SK-N-SH (cell line): ENCODE data around the gene SH3GLB1. TPM values are rescaled to one million over a fixed set of nuclear protein-coding genes. Genes with fewer than 3 reads are reported as not detected.

Experiments used
- CTCF ChIA-PET: fragments of 300-600, 350-600 bp; formaldehyde crosslinking; extraction: SDS; loops from one replicate; lab custom pipeline; 2021; lab: Yijun Ruan, JAX
- POLR2A ChIA-PET: fragments of 350-600 bp; sonication (Branson Sonifier 250); formaldehyde crosslinking; extraction: SDS; loops from one replicate; lab custom pipeline; 2020; ENCODE audit warnings: antibody characterized with exemption, inconsistent platforms; lab: Yijun Ruan, JAX
- DNase-seq: peaks from one replicate; pipeline ENCODE4 v3.0.0; 2012
- H2AFZ ChIP-seq: fragments of 200-600 bp; sonication (generic); 2 replicates; pipeline ENCODE4 v1.8.1; 2016; ENCODE audit warnings: antibody characterized with exemption, mild to moderate bottlenecking, low read depth
- H3F3A ChIP-seq: fragments of 200-600 bp; sonication (generic); replicated peaks from 2 replicates; pipeline ENCODE3; 2016; ENCODE audit warnings: antibody characterized with exemption, mild to moderate bottlenecking; ENCODE audit not compliant: insufficient read depth
- H3K27ac ChIP-seq, 2 experiments: fragments of 200-500 bp in 1 of 2; fragments of 200-600 bp in 1 of 2; sonication (Bioruptor generic) in 1 of 2; sonication (generic), shearing (Covaris generic) in 1 of 2; 2 replicates each; pipeline versions ENCODE4 v1.5.1 to v1.6.1; 2014 to 2016; ENCODE audit warnings: low read depth in 2 of 2, inconsistent platforms in 1 of 2, low read length in 1 of 2, mild to moderate bottlenecking in 1 of 2, mixed read lengths in 1 of 2
- H3K27me3 ChIP-seq: fragments of 200-600 bp; sonication (generic), shearing (Covaris generic); 2 replicates; pipeline ENCODE4 v1.6.1; 2016; ENCODE audit warnings: mixed run types; ENCODE audit not compliant: insufficient read depth
- H3K36me3 ChIP-seq, 2 experiments: fragments of 200-500 bp in 1 of 2; fragments of 200-600 bp in 1 of 2; sonication (Bioruptor generic) in 1 of 2; sonication (generic) in 1 of 2; replicated peaks in 1 of 2; 2 replicates each; pipeline versions ENCODE3 to v1.5.1; 2014 to 2016; ENCODE audit warnings: low read length in 1 of 2, mild to moderate bottlenecking in 1 of 2; ENCODE audit not compliant: insufficient read depth in 2 of 2, control insufficient read depth in 1 of 2
- H3K4me1 ChIP-seq, 2 experiments: fragments of 200-500 bp in 1 of 2; fragments of 200-600 bp in 1 of 2; sonication (Bioruptor generic) in 1 of 2; sonication (generic), shearing (Covaris generic) in 1 of 2; 2 replicates each; pipeline versions ENCODE4 v1.5.1 to v1.6.1; 2014 to 2016; ENCODE audit warnings: low read depth in 1 of 2, low read length in 1 of 2, mixed run types in 1 of 2; ENCODE audit not compliant: insufficient read depth in 2 of 2, control insufficient read depth in 1 of 2
- H3K4me2 ChIP-seq: fragments of 200-600 bp; sonication (generic), shearing (Covaris generic); 2 replicates; pipeline ENCODE4 v1.6.1; 2017; ENCODE audit warnings: mixed run types
- H3K4me3 ChIP-seq, 2 experiments: fragments of 200-500 bp in 1 of 2; fragments of 200-600 bp in 1 of 2; sonication (Bioruptor generic) in 1 of 2; sonication (generic), shearing (Covaris generic) in 1 of 2; 2 replicates each; pipeline versions ENCODE4 v1.5.1 to v1.8.1; 2014 to 2016; ENCODE audit warnings: low read depth in 2 of 2, inconsistent platforms in 1 of 2, low read length in 1 of 2, mild to moderate bottlenecking in 1 of 2, mixed read lengths in 1 of 2, moderate library complexity in 1 of 2
- H3K79me2 ChIP-seq: fragments of 200-600 bp; sonication (generic); 2 replicates; pipeline ENCODE4 v1.8.1; 2017; ENCODE audit warnings: mild to moderate bottlenecking; ENCODE audit not compliant: insufficient read depth
- H3K9ac ChIP-seq: fragments of 200-600 bp; sonication (generic); 2 replicates; pipeline ENCODE4 v1.6.1; 2017; ENCODE audit warnings: mixed run types
- H3K9me2 ChIP-seq: fragments of 200-600 bp; sonication (generic); 2 replicates; pipeline ENCODE4 v1.6.1; 2017; ENCODE audit warnings: mixed run types
- H3K9me3 ChIP-seq: fragments of 200-600 bp; sonication (generic); 2 replicates; pipeline ENCODE4 v1.6.1; 2017; ENCODE audit warnings: mixed run types, mild to moderate bottlenecking, moderate library complexity
- H4K20me1 ChIP-seq: fragments of 200-600 bp; sonication (generic); 2 replicates; pipeline ENCODE4 v1.6.1; 2017; ENCODE audit warnings: mild to moderate bottlenecking, mixed run types; ENCODE audit not compliant: insufficient read depth
- CHD2 ChIP-seq: fragments of 150-350 bp; IDR thresholded peaks from 2 replicates; pipeline ENCODE4 v1.6.1; 2018; ENCODE audit warnings: low read length; ENCODE audit not compliant: partially characterized antibody
- ELF1 ChIP-seq: IDR thresholded peaks from 2 replicates; pipeline ENCODE4 v1.4.0; 2012
- EP300 ChIP-seq, 2 experiments: IDR thresholded peaks; 2 replicates each; pipeline versions ENCODE4 v1.4.0 to v1.6.1; 2012; ENCODE audit warnings: borderline replicate concordance in 1 of 2, low read depth in 1 of 2, low read length in 1 of 2
- EZH2phosphoT487 ChIP-seq: fragments of 200-600 bp; sonication (generic); IDR thresholded peaks from 2 replicates; pipeline ENCODE4 v1.6.1; 2017; ENCODE audit warnings: low read depth, mixed run types, mild to moderate bottlenecking, antibody characterized with exemption, moderate library complexity, borderline replicate concordance
- FOSL2 ChIP-seq: IDR thresholded peaks from 2 replicates; pipeline ENCODE4 v1.4.0; 2012; ENCODE audit warnings: low read depth, mild to moderate bottlenecking, moderate library complexity, borderline replicate concordance
- GABPA ChIP-seq: IDR thresholded peaks from 2 replicates; pipeline ENCODE4 v1.4.0; 2012; ENCODE audit warnings: low read depth, mild to moderate bottlenecking
- IRF3 ChIP-seq: fragments of 150-350 bp; IDR thresholded peaks from 2 replicates; pipeline ENCODE4 v1.6.1; 2016; ENCODE audit warnings: mild to moderate bottlenecking, low read depth, low read length
- MAX ChIP-seq: IDR thresholded peaks from 2 replicates; pipeline ENCODE4 v1.4.0; 2012; ENCODE audit warnings: low read depth
- MEF2A ChIP-seq: IDR thresholded peaks from 2 replicates; pipeline ENCODE4 v1.4.0; 2012; ENCODE audit warnings: low read depth, borderline replicate concordance
- MXI1 ChIP-seq: IDR thresholded peaks from 2 replicates; pipeline ENCODE4 v1.6.1; 2012; ENCODE audit warnings: mild to moderate bottlenecking, low read depth, low read length, improper control_type of control experiment
- RAD21 ChIP-seq: IDR thresholded peaks from 2 replicates; pipeline ENCODE4 v1.6.1; 2012; ENCODE audit warnings: mild to moderate bottlenecking, low read length
- REST ChIP-seq: IDR thresholded peaks from 2 replicates; pipeline ENCODE4 v1.6.1; 2012; ENCODE audit warnings: mild to moderate bottlenecking, low read depth, low read length, moderate library complexity
- RFX5 ChIP-seq: IDR thresholded peaks from 2 replicates; pipeline ENCODE4 v1.6.1; 2012; ENCODE audit warnings: mild to moderate bottlenecking, improper control_type of control experiment, low read length
- RXRA ChIP-seq: IDR thresholded peaks from 2 replicates; pipeline ENCODE4 v1.4.0; 2012; ENCODE audit warnings: low read depth, mild to moderate bottlenecking, borderline replicate concordance
- SMC3 ChIP-seq: IDR thresholded peaks from 2 replicates; pipeline ENCODE4 v1.6.1; 2012; ENCODE audit warnings: low read depth, low read length, improper control_type of control experiment
- TCF12 ChIP-seq: IDR thresholded peaks from 2 replicates; pipeline ENCODE4 v1.4.0; 2012
- USF2 ChIP-seq: fragments of 150-350 bp; IDR thresholded peaks from 2 replicates; pipeline ENCODE4 v1.6.1; 2017; ENCODE audit warnings: antibody characterized with exemption, low read length, low read depth, borderline replicate concordance
- YY1 ChIP-seq: IDR thresholded peaks from 2 replicates; pipeline ENCODE4 v1.4.0; 2012; ENCODE audit warnings: low read depth, mild to moderate bottlenecking
- WGBS: methylation state at CpG from one replicate; pipeline ENCODE4 v1.1.6; 2017; ENCODE audit warnings: low lambda C conversion rate; 5-methylcytosine and 5-hydroxymethylcytosine counted together
- polyA plus RNA-seq, 3 experiments: library from polyadenylated mRNA; depleted of rRNA; stranded (reverse); fragments of >200 nt; gene quantifications; 2 replicates each; pipeline ENCODE4 v1.2.3, GENCODE V29; 2012

SH3GLB1 gene
- polyA plus RNA-seq, 1 of the 3 experiments (the other 2 are of a cell fraction) = 13.2 TPM

GRCh38 chr1:86758570-86758969, 54.2 kb downstream of the SH3GLB1 start (continued):
- no peak for TF ChIP-seq IRF3

GRCh38 chr1:86760199-86760598, 55.8 kb downstream of the SH3GLB1 start:
- Histone ChIP-seq H4K20me1 (no peaks in the 10 kb centered on the region), H3K4me3 (no peak overlapping the region), H3F3A (no peaks in the 10 kb centered on the region), H3K27ac (no peak overlapping the region), H3K36me3 (no peaks in the 10 kb centered on the region), H3K4me1 (peaks cover 0 to 5% of the 10 kb centered on the region in 2 experiments; a peak in 1 of 4 replicates), H2AFZ (no peak overlapping the region), H3K9me2 (no peaks in the 10 kb centered on the region), H3K9me3 (no peaks in the 10 kb centered on the region), H3K4me2 (no peak overlapping the region), H3K79me2 (no peaks in the 10 kb centered on the region), H3K27me3 (no peaks in the 10 kb centered on the region), H3K9ac (no peak overlapping the region)
- no peak for TF ChIP-seq GABPA
- no peak for TF ChIP-seq ELF1
- TF ChIP-seq MXI1 = no peak
- no peak for TF ChIP-seq CHD2
- no peak for TF ChIP-seq IRF3
- TF ChIP-seq RXRA = no peak
- TF ChIP-seq USF2 = no peak
- no peak for TF ChIP-seq RAD21
- ChIA-PET POLR2A (no interaction called here), CTCF (no interaction called here)
- WGBS = 48% methylated on average over 1 of the region's 1 CpG
- no peak for DNase-seq

GRCh38 chr1:86762336-86762735, 58.0 kb downstream of the SH3GLB1 start:
- H2AFZ ChIP-seq = no peak overlapping the region
- H3K36me3 ChIP-seq = no peaks in the 10 kb centered on the region
- no peak overlapping the region for H3K4me2 ChIP-seq
- ChIA-PET POLR2A (no interaction called here), CTCF (no interaction called here)
- H3K27ac ChIP-seq = no peak overlapping the region
- WGBS = 86% methylated on average over 7 of the region's 7 CpGs
- DNase-seq = no peak
- H4K20me1 ChIP-seq = no peaks in the 10 kb centered on the region
- no peak overlapping the region for H3K9ac ChIP-seq
- H3K4me3 ChIP-seq = no peak overlapping the region
- no peaks in the 10 kb centered on the region for H3F3A ChIP-seq
- no peak for TF ChIP-seq MAX
- TF ChIP-seq YY1 = no peak
- no peak for TF ChIP-seq EZH2phosphoT487
- no peak for TF ChIP-seq MEF2A
- TF ChIP-seq REST = no peak
- TF ChIP-seq EP300 (IDR thresholded peaks at IDR 0.05; ENCODE audit: borderline replicate concordance in 1 of 2, low read depth in 1 of 2, low read length in 1 of 2) = no peak
- TF ChIP-seq RXRA = no peak
- TF ChIP-seq RFX5 = no peak
- no peak for TF ChIP-seq RAD21
- TF ChIP-seq FOSL2 = no peak
- TF ChIP-seq MXI1 = no peak
- TF ChIP-seq SMC3 = no peak
- no peak for TF ChIP-seq ELF1
- TF ChIP-seq TCF12 = no peak
- TF ChIP-seq IRF3 = no peak
- TF ChIP-seq, all 33 proteins: peak for 0
- no peaks in the 10 kb centered on the region for H3K9me3 ChIP-seq
- H3K27me3 ChIP-seq = no peaks in the 10 kb centered on the region
- H3K79me2 ChIP-seq = no peaks in the 10 kb centered on the region
- peaks cover 0 to 5% of the 10 kb centered on the region in 2 experiments; a peak in 1 of 4 replicates for H3K4me1 ChIP-seq
- H3K9me2 ChIP-seq = no peaks in the 10 kb centered on the region
